Effector memory CD8-positive, alpha-beta T cell (primary cell): ENCODE results near the gene MYO1E.

Experiments used
- ATAC-seq: fragments of 150-1000 bp; cut with Tn5 transposase; replicated peaks from 2 replicates; pipeline ENCODE4 v1.10.0; 2021; ENCODE audit warnings: mild to moderate bottlenecking, moderate library complexity
- DNase-seq, 3 experiments: peaks; one replicate each; pipeline ENCODE4 v3.0.0; 2021
- H3K27ac Mint-ChIP-seq, 2 donors: one replicate each; pipeline ENCODE4 v1.8.0; 2022; ENCODE audit warnings: mild to moderate bottlenecking in 2 of 2, mixed read lengths in 2 of 2, moderate library complexity in 2 of 2
- H3K27me3 Mint-ChIP-seq, 2 donors: one replicate each; pipeline ENCODE4 v1.8.0; 2022; ENCODE audit warnings: mixed read lengths in 2 of 2
- H3K36me3 Mint-ChIP-seq: one replicate; pipeline ENCODE4 v1.8.0; 2022; ENCODE audit warnings: mild to moderate bottlenecking, moderate library complexity, mixed read lengths; ENCODE audit not compliant: insufficient read depth
- H3K4me1 Mint-ChIP-seq, 2 donors: one replicate each; pipeline ENCODE4 v1.8.0; 2022; ENCODE audit warnings: low read depth in 2 of 2, mixed read lengths in 2 of 2
- H3K4me3 Mint-ChIP-seq, 2 donors: one replicate each; pipeline ENCODE4 v1.8.0; 2022; ENCODE audit warnings: mild to moderate bottlenecking in 2 of 2, mixed read lengths in 2 of 2, moderate library complexity in 2 of 2
- H3K9me3 Mint-ChIP-seq, 2 donors: one replicate each; pipeline ENCODE4 v1.8.0; 2022; ENCODE audit warnings: mixed read lengths in 2 of 2

The MYO1E gene

DNA sequence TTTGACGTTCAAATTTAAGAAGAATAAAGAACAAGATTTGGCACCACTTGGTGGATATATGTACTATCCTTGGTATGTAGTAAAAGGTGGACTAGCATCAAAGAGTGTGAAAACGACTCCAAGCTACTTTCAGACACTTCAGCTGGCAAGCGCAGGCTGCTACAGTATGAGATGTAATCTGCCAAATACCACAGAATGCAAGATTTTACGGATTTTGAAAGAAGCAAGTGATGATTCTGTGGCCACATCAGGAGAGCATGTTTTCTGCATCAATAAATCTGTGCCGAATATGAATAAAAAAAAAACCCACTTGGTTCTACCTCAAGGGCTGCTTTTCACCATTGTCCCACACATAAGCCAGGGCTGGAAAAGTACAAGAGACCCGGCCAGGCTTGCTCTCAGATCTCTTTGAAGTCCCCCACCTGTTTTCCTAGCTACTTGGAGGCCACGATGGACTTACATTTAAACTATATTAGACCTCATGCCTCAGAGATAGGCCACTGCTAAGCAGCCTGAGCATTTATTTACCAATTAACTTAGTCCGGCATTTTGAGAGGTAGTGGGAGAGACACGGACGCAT, 37.4 kb downstream of the MYO1E start:
- no peaks in the 10 kb centered on the region for H3K9me3 Mint-ChIP-seq
- no peaks in the 10 kb centered on the region for H3K36me3 Mint-ChIP-seq
- DNase-seq (no peak), ATAC-seq (no peak)
- no peak overlapping the region for H3K4me3 Mint-ChIP-seq
- H3K27me3 Mint-ChIP-seq = peaks cover 11 to 40% of the 10 kb centered on the region in 2 donors
- no peak overlapping the region for H3K27ac Mint-ChIP-seq
- H3K4me1 Mint-ChIP-seq = no peaks in the 10 kb centered on the region

DNA sequence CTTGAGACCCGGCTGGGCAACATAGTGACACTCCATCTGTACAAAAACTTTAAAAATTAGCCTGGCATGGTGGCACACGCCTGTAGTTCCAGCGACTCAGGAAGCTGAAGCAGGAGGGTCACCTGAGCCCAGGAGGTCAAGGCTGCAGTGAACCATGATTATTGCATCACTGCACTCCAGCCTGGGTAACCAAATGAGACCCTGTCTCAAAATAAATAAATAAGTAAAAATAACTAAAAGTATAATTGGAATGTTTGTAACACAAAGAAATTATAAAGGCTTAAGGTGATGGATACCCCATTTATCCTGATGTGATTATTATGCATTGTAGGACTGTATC, 38.6 kb downstream of the MYO1E start:
- Mint-ChIP-seq H3K4me3 (no peak overlapping the region), H3K4me1 (no peaks in the 10 kb centered on the region), H3K27ac (no peak overlapping the region), H3K36me3 (no peaks in the 10 kb centered on the region), H3K27me3 (peaks cover 6 to 34% of the 10 kb centered on the region in 2 donors), H3K9me3 (no peaks in the 10 kb centered on the region)
- no peak for ATAC-seq
- no peak for DNase-seq

DNA sequence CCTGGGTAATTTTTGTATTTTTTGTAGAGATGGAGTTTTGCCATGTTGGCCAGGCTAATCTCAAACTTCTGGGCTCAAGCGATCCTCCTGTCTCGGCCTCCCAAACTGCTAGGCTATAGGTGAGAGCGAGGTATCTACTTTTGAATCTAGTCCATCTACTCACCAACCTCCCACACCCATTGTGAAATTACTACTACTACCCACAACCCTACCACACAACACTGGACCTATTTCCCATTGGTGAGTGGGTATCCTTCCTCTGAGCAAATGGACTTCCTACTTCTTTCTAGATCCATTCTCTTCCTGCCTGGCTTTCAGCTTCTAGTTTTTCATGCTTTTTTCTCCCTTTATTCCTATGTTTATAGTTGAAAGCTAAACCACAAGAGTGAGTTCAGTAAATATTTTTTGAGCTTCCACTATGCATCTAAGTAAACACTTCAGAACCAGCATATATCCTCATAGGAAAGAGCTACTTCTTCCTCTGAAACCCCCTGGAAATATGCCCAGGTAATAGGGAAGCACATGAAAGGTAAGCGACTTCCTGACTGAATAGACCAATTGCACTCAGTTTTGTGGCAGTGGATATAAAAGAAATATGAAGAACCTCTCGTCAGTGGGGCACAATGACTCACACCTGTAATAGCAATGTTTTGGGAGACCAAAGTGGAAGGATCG, 39.1 kb downstream of the MYO1E start:
- H3K27ac Mint-ChIP-seq = no peak overlapping the region
- H3K4me3 Mint-ChIP-seq = no peak overlapping the region
- H3K4me1 Mint-ChIP-seq = no peaks in the 10 kb centered on the region
- peaks cover 6 to 29% of the 10 kb centered on the region in 2 donors for H3K27me3 Mint-ChIP-seq
- ATAC-seq (no peak), DNase-seq (no peak)
- H3K36me3 Mint-ChIP-seq = no peaks in the 10 kb centered on the region
- H3K9me3 Mint-ChIP-seq = no peaks in the 10 kb centered on the region

DNA sequence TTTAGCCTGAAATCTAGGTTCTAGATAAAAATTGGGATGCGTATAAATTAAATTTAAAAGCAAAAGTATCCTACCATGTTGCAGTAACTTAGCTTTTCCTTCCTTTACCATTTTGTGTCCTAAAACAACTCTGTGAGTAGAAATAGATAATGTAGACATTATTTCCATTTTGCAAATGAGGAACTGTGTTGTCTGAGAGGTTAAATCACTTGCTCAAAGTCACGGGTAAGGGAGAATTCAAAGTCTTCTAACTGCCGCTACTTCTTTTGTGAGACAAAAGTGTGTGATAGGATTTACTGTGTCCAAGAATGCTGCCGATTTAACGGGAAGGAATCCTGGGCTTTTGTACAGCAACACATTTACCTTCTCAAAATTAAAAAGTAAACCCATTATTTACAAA, 40.7 kb downstream of the MYO1E start:
- no peak overlapping the region for H3K27ac Mint-ChIP-seq
- H3K4me1 Mint-ChIP-seq = peaks cover 5 to 6% of the 10 kb centered on the region in 2 donors
- H3K36me3 Mint-ChIP-seq = no peaks in the 10 kb centered on the region

DNA sequence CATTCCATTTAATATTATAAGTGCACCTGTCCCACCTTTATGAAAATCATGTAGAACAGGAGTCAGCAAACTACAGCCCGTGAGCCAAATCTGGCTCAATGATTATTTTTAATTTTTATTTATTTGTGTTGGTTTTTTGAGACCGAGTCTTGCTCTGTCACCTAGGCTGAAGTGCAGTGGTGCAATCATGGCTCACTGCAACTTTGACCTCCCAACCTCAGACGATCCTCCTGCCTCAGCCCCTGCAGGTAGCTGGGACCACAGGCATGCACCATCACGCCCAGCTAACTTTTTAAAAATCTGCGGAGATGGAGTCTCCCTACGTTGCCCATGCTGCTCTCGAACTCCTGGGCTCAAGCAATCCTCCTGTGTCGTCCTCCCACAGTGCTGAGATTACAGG, 42.0 kb downstream of the MYO1E start:
- Mint-ChIP-seq H3K9me3 (no peaks in the 10 kb centered on the region), H3K36me3 (no peaks in the 10 kb centered on the region), H3K27ac (no peak overlapping the region), H3K4me3 (no peak overlapping the region), H3K4me1 (peaks cover 5 to 6% of the 10 kb centered on the region in 2 donors), H3K27me3 (peaks cover 6 to 29% of the 10 kb centered on the region in 2 donors)
- DNase-seq (no peak), ATAC-seq (no peak)

More for the DNA sequence above, 40.7 kb downstream of the MYO1E start:
- DNase-seq = no peak
- no peak for ATAC-seq
- Mint-ChIP-seq H3K27me3 (peaks cover 6 to 23% of the 10 kb centered on the region in 2 donors), H3K4me3 (no peak overlapping the region), H3K9me3 (no peaks in the 10 kb centered on the region)

DNA sequence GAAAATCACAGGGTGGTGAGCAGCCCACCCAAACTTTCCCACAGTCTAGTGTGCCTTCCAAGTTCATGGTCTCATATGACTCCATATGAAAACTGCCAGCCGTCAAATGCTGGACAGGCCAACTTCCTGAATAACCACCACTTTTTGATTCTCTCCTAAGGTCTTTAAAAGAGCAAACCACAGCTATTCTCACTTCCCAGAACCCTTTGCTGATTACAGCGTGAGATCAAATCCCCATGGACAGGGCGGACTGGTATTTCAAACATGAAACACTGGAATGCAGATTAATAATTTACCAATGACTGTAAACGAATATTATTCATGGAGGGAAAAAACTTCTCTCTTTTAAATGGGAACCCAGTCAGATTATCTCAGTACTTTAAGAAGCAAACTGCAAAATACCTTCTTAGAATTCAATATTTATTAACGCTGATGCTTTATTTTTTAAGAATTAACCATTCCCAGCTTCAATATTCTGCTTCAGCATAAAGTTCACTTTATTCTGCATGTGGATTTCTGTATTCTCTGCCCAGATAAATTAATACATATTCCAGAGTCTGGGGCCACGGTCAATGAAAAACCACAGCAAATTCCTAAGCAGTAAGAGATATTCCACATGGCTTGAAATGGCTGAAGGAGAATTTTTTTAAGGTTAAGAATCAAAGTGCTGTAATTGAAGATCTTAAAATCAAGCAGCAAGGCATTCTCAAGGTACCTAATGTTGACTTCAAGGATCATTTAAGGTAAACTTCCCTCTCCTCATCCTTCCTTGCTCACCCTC, 42.9 kb downstream of the MYO1E start:
- no peak overlapping the region for H3K27ac Mint-ChIP-seq
- peaks cover 5 to 6% of the 10 kb centered on the region in 2 donors for H3K4me1 Mint-ChIP-seq
- H3K36me3 Mint-ChIP-seq = no peaks in the 10 kb centered on the region
- no peak overlapping the region for H3K4me3 Mint-ChIP-seq
- ATAC-seq = no peak
- H3K9me3 Mint-ChIP-seq = no peaks in the 10 kb centered on the region
- H3K27me3 Mint-ChIP-seq = peaks cover 6 to 29% of the 10 kb centered on the region in 2 donors
- DNase-seq = no peak

DNA sequence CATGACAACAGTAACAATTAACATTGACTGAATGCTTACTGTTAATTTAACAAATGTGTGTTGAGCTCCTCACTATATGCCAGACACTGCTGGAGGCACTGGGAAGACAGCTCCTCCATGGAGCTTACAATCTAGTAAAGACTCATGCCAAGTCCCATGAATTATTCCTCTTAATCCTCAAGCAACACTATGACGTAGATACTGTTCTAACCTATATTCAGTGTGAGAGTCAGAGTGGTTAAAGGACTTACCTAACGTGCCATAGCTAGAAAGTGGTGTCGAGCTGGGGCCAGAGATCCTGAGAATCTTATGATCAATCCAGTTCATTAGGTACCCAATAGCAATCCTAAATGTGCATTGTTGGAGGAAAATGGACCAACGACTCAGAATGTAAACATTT, 43.6 kb downstream of the MYO1E start:
- no peak for ATAC-seq
- peaks cover 5 to 6% of the 10 kb centered on the region in 2 donors for H3K4me1 Mint-ChIP-seq
- H3K27me3 Mint-ChIP-seq = peaks cover 9 to 32% of the 10 kb centered on the region in 2 donors
- DNase-seq = no peak
- H3K9me3 Mint-ChIP-seq = no peaks in the 10 kb centered on the region
- H3K36me3 Mint-ChIP-seq = no peaks in the 10 kb centered on the region
- no peak overlapping the region for H3K4me3 Mint-ChIP-seq
- no peak overlapping the region for H3K27ac Mint-ChIP-seq

DNA sequence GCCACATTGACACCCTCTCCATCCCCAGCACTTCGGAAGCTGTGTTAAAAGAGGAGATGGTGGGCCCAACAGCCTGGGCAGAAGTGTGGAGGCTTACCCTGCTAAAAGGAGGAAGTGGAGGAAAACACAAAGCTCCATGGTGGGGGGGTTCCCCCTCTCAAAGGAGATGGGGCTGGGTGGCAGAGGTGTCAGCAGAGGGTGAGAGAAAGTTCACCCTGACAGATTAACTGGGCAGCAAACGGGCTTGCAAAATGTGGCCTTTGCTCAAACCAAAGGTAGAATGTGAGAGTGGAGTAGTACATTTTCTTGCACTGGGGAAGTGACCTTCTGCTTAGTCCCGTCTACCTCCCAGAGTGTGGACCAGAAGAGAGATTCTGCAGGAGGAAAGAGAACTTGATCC, 44.7 kb downstream of the MYO1E start:
- DNase-seq = no peak
- Mint-ChIP-seq H3K36me3 (peaks cover 3% of the 10 kb centered on the region), H3K27ac (no peak overlapping the region), H3K27me3 (peaks cover 9 to 34% of the 10 kb centered on the region in 2 donors), H3K9me3 (no peaks in the 10 kb centered on the region), H3K4me3 (no peak overlapping the region), H3K4me1 (peaks cover 5 to 9% of the 10 kb centered on the region in 2 donors)
- peak; percentile 72 for ATAC-seq

DNA sequence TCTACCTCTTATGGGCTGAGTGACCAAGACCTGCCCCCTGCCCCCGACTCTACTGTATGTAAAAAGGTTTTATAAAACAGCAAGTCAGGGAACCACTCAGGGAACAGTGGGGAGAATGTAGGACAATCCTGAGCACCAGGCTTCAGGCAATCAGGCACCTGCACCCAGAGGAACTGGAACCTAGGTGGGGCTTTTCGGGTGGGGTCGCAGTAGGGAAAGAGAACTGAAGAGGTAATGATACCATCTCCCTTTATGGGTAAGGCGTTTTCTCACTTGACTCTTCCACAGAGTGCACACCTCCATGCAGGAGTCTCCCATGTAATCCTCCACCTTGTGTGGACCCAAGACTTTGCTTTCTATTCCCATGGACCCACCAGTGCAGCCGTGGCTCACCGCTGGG, 45.8 kb downstream of the MYO1E start:
- Mint-ChIP-seq H3K27me3 (peaks cover 9 to 32% of the 10 kb centered on the region in 2 donors), H3K4me1 (peaks cover 5 to 9% of the 10 kb centered on the region in 2 donors), H3K36me3 (peaks cover 3% of the 10 kb centered on the region), H3K4me3 (no peak overlapping the region), H3K27ac (no peak overlapping the region), H3K9me3 (no peaks in the 10 kb centered on the region)
- no peak for DNase-seq
- ATAC-seq = no peak

DNA sequence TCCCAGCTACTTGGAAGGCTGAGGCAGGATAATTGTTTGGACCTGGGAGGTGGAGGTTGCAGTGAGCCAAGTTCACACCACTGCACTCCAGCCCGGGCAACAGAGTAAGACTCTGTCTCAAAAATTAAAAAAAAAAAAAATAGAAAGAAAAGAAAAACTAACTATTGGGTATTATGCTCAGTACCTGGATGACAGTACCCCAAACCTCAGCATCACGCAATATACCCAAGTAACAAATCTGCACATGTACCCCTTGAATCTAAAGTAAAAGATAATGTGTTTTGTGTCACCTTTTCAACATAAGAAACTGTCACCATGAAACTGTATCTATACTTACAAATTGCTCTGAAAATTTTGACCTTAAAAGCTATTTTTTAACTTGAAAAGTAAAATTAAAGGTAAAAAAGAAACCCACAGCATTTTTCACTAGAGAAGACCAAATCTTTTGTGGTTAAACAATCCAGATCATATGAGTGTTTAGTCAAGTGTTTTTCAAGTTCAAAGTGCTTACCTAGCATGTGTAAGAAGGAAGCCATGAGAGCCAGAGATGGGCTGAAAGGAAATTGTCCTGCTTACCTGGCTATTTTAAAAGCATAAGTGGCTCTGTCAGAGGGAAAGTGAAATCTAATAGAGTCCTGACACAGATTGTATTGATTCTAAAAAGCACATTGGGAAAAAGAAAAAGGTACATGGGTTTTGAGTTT, 50.5 kb downstream of the MYO1E start:
- Mint-ChIP-seq H3K36me3 (peaks cover 3% of the 10 kb centered on the region), H3K4me1 (peaks cover 0 to 3% of the 10 kb centered on the region in 2 donors), H3K27me3 (peaks cover 46 to 51% of the 10 kb centered on the region in 2 donors), H3K27ac (no peak overlapping the region), H3K9me3 (no peaks in the 10 kb centered on the region), H3K4me3 (no peak overlapping the region)
- ATAC-seq (no peak), DNase-seq (no peak)

DNA sequence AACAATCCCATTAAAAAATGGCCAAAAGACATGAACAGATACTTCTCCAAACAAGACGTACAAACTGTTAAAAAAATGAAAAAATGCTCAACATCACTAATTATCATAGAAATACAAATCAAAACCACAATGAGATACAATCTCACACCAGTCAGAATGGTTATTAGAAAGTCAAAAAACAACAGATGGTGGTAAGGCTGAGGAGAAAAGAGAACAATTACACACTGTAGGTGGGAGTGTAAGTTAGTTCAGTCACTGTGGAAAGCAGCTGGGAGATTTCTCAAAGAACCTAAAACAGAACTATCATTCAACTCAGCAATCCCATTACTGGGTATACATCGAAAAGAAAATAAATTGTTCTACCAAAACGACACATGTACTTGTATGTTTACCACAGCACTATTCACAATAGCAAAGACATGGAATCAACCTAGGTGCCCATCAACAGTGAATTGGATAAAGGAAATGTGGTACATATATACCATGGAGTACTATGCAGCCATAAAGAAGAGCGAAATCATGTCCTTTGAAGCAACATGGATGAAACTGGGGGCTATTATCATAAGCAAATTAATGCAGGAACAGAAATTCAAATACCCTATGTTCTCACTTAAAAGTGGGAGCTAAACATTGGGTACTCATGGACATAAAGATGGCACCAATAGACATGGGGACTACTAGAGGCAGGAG, 51.5 kb downstream of the MYO1E start:
- peaks cover 47 to 54% of the 10 kb centered on the region in 2 donors for H3K27me3 Mint-ChIP-seq

DNA sequence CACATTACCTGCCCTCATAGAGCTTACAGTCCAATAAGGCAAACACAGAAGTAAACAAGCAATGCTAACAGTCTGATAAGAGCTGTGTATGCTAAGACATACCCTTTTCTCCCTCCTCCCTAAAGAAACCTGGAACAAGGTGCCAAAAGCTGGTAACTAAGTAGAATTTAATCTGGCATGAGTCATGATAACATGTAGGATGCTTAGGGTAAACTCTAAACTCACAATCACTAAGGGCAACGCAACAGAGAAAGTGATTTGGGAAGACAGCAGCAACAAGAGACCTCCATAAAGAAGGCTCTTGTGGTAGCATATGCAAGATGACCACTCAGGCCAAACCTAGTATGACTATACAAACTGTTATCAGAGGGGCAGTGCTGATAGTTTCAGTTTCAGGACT, 55.5 kb downstream of the MYO1E start:
- no peak overlapping the region for H3K27ac Mint-ChIP-seq
- no peaks in the 10 kb centered on the region for H3K9me3 Mint-ChIP-seq
- peaks cover 43 to 51% of the 10 kb centered on the region in 2 donors for H3K27me3 Mint-ChIP-seq
- no peaks in the 10 kb centered on the region for H3K36me3 Mint-ChIP-seq
- ATAC-seq (no peak), DNase-seq (no peak)
- no peak overlapping the region for H3K4me3 Mint-ChIP-seq
- no peaks in the 10 kb centered on the region for H3K4me1 Mint-ChIP-seq

More for the DNA sequence above, 51.5 kb downstream of the MYO1E start:
- ATAC-seq (no peak), DNase-seq (no peak)
- H3K4me1 Mint-ChIP-seq = peaks cover 0 to 3% of the 10 kb centered on the region in 2 donors
- no peak overlapping the region for H3K27ac Mint-ChIP-seq
- peaks cover 3% of the 10 kb centered on the region for H3K36me3 Mint-ChIP-seq
- H3K9me3 Mint-ChIP-seq = no peaks in the 10 kb centered on the region
- H3K4me3 Mint-ChIP-seq = no peak overlapping the region

DNA sequence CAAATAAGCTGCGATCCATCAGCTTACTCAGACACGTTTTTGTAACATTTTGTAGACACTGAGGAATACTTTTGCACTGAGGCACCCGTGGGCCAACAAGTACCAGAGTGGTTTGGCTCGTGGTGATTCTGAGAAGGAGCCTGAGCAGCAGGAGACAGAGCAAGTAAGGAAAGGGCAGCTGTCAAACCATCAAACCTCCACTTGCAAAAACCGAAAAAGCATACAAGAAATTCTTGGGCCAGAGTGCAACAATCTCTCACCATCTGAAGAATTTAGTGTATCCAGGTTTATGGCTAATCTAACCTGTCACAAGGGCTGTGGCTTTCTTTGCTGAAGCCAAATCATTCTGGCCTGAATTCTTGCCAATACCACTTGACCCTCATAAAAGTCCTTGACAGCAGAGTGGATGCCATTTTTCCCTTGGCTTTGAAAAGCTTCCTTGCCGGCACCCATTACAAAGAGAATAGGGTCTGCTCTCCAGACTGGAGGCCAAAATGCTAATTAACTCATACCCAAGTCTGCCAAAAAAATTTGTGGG, 56.7 kb downstream of the MYO1E start:
- H3K4me3 Mint-ChIP-seq = no peak overlapping the region
- no peak for DNase-seq
- no peaks in the 10 kb centered on the region for H3K36me3 Mint-ChIP-seq
- no peak for ATAC-seq
- no peak overlapping the region for H3K27ac Mint-ChIP-seq
- H3K27me3 Mint-ChIP-seq = peaks cover 35 to 57% of the 10 kb centered on the region in 2 donors
- H3K9me3 Mint-ChIP-seq = no peaks in the 10 kb centered on the region
- no peaks in the 10 kb centered on the region for H3K4me1 Mint-ChIP-seq
